Measurements from ENCODE around the gene DPCD. TPM values are rescaled to one million over a fixed set of nuclear protein-coding genes. Genes with fewer than 3 reads are reported as not detected.

Gene DPCD
- total RNA-seq, 1 experiment from 2014 or later = 39.5 TPM

DNA sequence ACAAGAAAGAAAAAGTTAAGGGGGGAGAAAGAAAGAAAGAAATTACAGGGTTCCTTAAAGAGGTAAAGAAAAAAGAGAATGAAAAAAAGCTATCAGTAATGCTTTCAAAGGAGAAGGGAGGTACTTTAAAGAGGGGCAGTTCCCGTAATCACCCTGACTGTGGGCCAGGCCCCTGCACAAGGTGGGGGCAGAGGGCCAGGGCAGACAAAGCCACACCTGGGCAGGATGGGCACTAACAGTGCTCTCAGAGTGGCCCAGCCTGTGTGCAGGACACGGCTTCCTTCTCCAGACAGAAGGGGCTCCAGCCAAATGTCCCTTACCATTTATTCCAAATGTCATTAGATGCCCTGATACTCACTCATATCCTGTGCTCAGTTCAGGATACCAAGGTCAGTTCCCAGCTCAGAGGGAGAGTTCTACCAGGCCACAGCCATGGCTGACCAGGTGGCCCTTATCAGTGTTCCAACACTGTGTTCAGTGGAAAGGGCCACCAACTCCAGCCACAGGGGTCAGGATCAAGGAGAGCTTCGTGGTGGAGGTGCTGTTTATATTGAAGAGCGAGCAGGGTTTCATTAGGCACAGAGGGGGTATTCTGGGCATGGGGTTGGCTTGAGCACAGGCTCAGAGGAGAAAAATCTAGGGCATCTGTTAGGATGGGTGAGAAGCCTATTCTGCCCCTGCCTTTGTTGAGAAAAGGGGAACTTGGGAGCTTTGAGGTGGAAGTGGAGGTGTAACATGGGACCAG lies 29.9 kb downstream of the DPCD start:
- RAD21 ChIA-PET (ENCODE audit: low non-redundant PET in 1 of 2, low total read pairs in 2 of 2, uncharacterized antibody in 2 of 2, unreplicated experiment in 2 of 2) = interaction anchor here in 1 of 2 experiments (0.6 to 1.1 kb wide), 2 partner anchors 15 to 134 kb away, joined by 3 read pairs; no protein-coding TSS in a partner anchor
- Histone ChIP-seq H3K4me3 (replicated peaks in 1 of 2; ENCODE audit: low read depth in 1 of 2, low read length in 2 of 2) (no peak overlapping the region), H3K79me2 (ENCODE audit: insufficient read depth, low read length) (no peaks in the 10 kb centered on the region), H3K9me3 (ENCODE audit: control insufficient read depth in 1 of 2, insufficient read depth in 1 of 2, low read depth in 1 of 2, low read length in 2 of 2) (no peaks in the 10 kb centered on the region), H2AFZ (ENCODE audit: low read depth, low read length, poor library complexity, severe bottlenecking) (no peak overlapping the region), H3K4me1 (ENCODE audit: control insufficient read depth in 1 of 2, insufficient read depth in 2 of 2, low read length in 2 of 2) (no peaks in the 10 kb centered on the region), H3K36me3 (ENCODE audit: control insufficient read depth in 1 of 2, insufficient read depth in 2 of 2, low read length in 2 of 2) (no peaks in the 10 kb centered on the region), H3K4me2 (ENCODE audit: low read length) (no peak overlapping the region), H3K9me2 (ENCODE audit: insufficient read depth) (no peaks in the 10 kb centered on the region), H3K27me3 (ENCODE audit: insufficient read depth, low read length) (no peaks in the 10 kb centered on the region), H3K9ac (ENCODE audit: low read length) (no peak overlapping the region), H4K20me1 (ENCODE audit: insufficient read depth) (no peaks in the 10 kb centered on the region), H3K27ac (ENCODE audit: low read depth, low read length) (no peak overlapping the region)
- intact Hi-C loops (cut with micrococcal nuclease) = no loop called here
- DNase-seq (ENCODE audit: low read depth, low spot score) = no peak
- no peak for ATAC-seq
- TF ChIP-seq JUND (IDR thresholded peaks at IDR 0.05) (no peak), SIN3A (IDR thresholded peaks at IDR 0.05; ENCODE audit: low read depth) (no peak), ZNF274 (IDR thresholded peaks at IDR 0.05; ENCODE audit: low read depth, low read length) (no peak), FOSL1 (IDR thresholded peaks at IDR 0.05; ENCODE audit: low read depth) (no peak), CEBPB (IDR thresholded peaks at IDR 0.05; ENCODE audit: low read depth) (no peak), POLR2AphosphoS5 (IDR thresholded peaks at IDR 0.05; ENCODE audit: low read depth, low read length) (no peak), ELF1 (IDR thresholded peaks at IDR 0.05; ENCODE audit: borderline replicate concordance, low read depth) (no peak), YY1 (IDR thresholded peaks at IDR 0.05; ENCODE audit: extremely low read depth, insufficient replicate concordance, low read depth, low read length) (no peak)
- TF ChIP-seq, protein P1, sequence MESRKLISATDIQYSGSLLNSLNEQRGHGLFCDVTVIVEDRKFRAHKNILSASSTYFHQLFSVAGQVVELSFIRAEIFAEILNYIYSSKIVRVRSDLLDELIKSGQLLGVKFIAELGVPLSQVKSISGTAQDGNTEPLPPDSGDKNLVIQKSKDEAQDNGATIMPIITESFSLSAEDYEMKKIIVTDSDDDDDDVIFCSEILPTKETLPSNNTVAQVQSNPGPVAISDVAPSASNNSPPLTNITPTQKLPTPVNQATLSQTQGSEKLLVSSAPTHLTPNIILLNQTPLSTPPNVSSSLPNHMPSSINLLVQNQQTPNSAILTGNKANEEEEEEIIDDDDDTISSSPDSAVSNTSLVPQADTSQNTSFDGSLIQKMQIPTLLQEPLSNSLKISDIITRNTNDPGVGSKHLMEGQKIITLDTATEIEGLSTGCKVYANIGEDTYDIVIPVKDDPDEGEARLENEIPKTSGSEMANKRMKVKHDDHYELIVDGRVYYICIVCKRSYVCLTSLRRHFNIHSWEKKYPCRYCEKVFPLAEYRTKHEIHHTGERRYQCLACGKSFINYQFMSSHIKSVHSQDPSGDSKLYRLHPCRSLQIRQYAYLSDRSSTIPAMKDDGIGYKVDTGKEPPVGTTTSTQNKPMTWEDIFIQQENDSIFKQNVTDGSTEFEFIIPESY (IDR thresholded peaks at IDR 0.05; ENCODE audit: extremely low read depth, insufficient replicate concordance, low read length) = no peak
- TF ChIP-seq, protein P2, sequence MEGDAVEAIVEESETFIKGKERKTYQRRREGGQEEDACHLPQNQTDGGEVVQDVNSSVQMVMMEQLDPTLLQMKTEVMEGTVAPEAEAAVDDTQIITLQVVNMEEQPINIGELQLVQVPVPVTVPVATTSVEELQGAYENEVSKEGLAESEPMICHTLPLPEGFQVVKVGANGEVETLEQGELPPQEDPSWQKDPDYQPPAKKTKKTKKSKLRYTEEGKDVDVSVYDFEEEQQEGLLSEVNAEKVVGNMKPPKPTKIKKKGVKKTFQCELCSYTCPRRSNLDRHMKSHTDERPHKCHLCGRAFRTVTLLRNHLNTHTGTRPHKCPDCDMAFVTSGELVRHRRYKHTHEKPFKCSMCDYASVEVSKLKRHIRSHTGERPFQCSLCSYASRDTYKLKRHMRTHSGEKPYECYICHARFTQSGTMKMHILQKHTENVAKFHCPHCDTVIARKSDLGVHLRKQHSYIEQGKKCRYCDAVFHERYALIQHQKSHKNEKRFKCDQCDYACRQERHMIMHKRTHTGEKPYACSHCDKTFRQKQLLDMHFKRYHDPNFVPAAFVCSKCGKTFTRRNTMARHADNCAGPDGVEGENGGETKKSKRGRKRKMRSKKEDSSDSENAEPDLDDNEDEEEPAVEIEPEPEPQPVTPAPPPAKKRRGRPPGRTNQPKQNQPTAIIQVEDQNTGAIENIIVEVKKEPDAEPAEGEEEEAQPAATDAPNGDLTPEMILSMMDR (IDR thresholded peaks at IDR 0.05 in 2 of 3, conservative IDR thresholded peaks at IDR 0.05 in 1 of 3; ENCODE audit: borderline replicate concordance in 1 of 3, insufficient read depth in 1 of 3, low read depth in 2 of 3, low read length in 2 of 3) = no peak
- POLR2A ChIA-PET = no interaction called here
- CTCF ChIA-PET = interaction anchor here (0.7 to 2.1 kb wide), 4 partner anchors 11 to 404 kb away, joined by 3 to 8 read pairs (median 6); no protein-coding TSS in a partner anchor
- no TSS peak for BruUV-seq (replicated peaks)

All from HCT116 (cell line).